GM19099 (cell line): ENCODE data around the gene UEVLD.

Source experiments
- POLR2A ChIP-seq: IDR thresholded peaks from 3 replicates; pipeline ENCODE4 v1.6.1; 2011; ENCODE audit warnings: low read depth; ENCODE audit not compliant: insufficient read length; ENCODE audit errors: extremely low read depth

UEVLD gene

GRCh38 chr11:18490736-18491485 is 97.6 kb downstream of the UEVLD start:
- no peak for TF ChIP-seq POLR2A

- TF ChIP-seq POLR2A, result no peak
These were observed 98.2 kb downstream of the UEVLD start for GRCh38 chr11:18490319-18490718.

GRCh38 chr11:18485913-18486528 is 102.5 kb downstream of the UEVLD start:
- TF ChIP-seq POLR2A, result no peak
